Right ventricle myocardium inferior (tissue), 1 donor: ENCODE data around the gene SV2C. TPM values are rescaled to one million over a fixed set of nuclear protein-coding genes. Genes with fewer than 3 reads are reported as not detected.
"Not testable (repeated sequence)": the region's sequence is repeated elsewhere in the genome, so short reads cannot be mapped to it uniquely, and the experiment has no call there.

Source experiments
- ATAC-seq: fragments of 200-7000 bp; cut with Tn5 transposase; one replicate; pipeline ENCODE4 v1.9.1; 2020; ENCODE audit warnings: mild to moderate bottlenecking, moderate library complexity
- DNase-seq: peaks from one replicate; pipeline ENCODE4 v3.0.0; 2021; ENCODE audit errors: missing footprints
- intact Hi-C: fragments of 100-400 bp; cut with DNase I; formaldehyde crosslinking; loops from one replicate; pipeline ENCODE4 v1.11.0; 2022
- total RNA-seq: library from RNA; stranded (reverse); fragmentation: NEBNext Ultra II Directional; extraction: Animal tissue kit (Norgen Biotek cat#: 25700); gene quantifications from one replicate; pipeline ENCODE4 v1.2.1, GENCODE V29; 2021
- donor health status: DM: no; HTN: yes; CAD: no; lungs with severe emphysema.

SV2C gene
- total RNA-seq, 1 donor from 2014 or later = 0.22 TPM

DNA sequence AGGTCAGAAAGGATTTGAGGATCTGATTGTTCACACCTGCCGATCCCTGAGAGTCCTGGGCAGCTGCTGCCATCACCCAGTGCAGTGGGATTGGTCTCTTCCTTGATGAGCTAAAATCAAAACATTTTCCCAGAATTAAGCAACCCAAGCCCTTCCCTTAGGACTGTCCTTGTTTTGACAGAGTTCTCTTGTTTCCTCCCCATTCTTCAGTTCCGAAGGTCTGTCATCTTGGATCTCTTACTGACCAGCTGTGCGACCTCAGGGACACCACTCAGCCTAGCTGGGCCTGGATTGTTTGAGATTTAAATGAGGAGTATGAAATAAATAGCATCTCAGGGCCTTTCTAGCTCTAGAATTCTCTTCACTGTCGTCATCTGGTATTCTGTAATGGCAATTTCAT is 229.6 kb downstream of the SV2C start:
- intact Hi-C loops = no loop called here
- no peak for DNase-seq
- ATAC-seq = no peak

- intact Hi-C loops = no loop called here
- peak; percentile 50 for ATAC-seq
- no peak for DNase-seq
Measured at GRCh38 chr5:76314643-76315042, 231.5 kb downstream of the SV2C start.

GRCh38 chr5:76319673-76320072 is 236.5 kb downstream of the SV2C start:
- intact Hi-C loops = no loop called here
- DNase-seq (no peak), ATAC-seq (no peak)

DNA sequence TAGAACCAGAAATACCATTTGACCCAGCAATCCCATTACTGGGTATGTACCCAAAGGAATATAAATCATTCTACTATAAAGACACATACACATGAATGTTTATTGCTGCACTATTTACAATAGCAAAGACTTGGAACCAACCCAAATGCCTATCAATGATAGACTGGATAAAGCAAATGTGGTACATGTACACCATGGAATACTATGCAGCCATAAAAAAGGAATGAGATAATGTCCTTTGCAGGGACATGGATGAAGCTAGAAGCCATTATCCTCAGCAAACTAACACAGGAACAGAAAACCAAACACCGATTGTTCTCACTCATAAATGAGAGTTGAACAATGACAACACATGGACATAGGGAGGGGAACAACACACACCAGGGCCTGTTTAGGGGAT is 240.3 kb downstream of the SV2C start:
- DNase-seq, ATAC-seq, intact Hi-C loops: not testable (repeated sequence)

GRCh38 chr5:76325326-76325725 is 242.1 kb downstream of the SV2C start:
- DNase-seq (no peak), ATAC-seq (no peak)
- intact Hi-C loops = no loop called here

GRCh38 chr5:76325876-76326491 is 242.8 kb downstream of the SV2C start:
- intact Hi-C loops = no loop called here
- no peak for DNase-seq
- peak; percentile 60 for ATAC-seq

DNA sequence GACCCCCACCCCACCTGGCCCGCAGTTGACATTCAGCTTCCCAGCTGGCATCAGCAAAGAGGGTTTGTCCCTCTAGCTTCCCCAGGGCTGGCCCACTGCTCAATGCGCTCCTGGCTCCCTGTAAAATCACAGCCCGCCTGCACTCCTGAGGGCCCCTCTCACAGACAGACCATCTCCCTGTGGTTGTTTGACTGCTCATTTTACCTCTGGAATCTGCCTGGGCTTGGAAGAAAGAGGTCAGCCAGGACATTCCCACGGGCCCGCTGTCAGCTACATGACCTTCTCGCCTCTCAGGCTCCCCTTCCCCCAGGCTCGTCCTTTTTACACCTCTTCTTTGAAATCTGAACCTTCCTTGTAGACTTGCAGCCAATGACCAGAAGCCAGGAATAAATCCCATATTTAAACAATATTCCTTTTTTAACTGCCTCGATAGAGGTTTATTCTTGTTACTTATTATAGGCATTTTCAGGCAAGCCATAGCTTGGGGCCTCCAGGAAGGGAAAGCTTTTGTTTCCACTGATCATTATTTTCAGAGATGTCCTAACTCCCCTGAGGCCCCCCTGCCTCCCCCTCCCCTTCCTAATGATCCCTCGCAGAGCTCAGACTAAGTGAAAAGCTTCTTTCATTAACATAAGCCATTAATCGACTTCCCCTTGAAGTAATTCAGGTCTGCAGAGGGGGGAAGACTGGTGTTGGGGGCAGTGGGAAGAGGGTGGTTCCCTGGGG is 243.6 kb downstream of the SV2C start:
- ATAC-seq (peak; percentile 31), DNase-seq (no peak)

DNA sequence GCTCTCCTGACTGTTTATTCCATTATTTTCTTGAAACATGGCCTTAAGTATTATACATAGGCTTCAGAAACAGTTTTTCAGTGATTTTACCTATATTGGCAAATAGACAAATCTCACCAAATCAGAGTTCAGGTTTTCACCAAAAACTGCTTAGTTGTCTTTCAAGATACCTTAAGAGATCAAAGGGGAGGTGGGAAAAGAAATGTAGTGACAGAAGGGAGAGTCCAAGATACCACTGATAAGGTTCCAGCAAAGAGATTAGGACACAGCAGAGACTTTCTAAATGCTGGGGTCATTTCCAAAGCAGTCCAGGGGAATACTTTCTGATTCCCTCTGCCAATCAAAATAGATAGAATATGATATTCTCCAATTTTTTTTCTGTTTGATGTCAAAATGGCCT is 246.2 kb downstream of the SV2C start:
- intact Hi-C loops = no loop called here
- ATAC-seq (no peak), DNase-seq (no peak)

More for the DNA sequence above, 243.6 kb downstream of the SV2C start:
- intact Hi-C loops = no loop called here

GRCh38 chr5:76331126-76331525 is 247.9 kb downstream of the SV2C start:
- DNase-seq (no peak), ATAC-seq (no peak)
- intact Hi-C loops = no loop called here

GRCh38 chr5:76332102-76332501 is 248.9 kb downstream of the SV2C start:
- no peak for ATAC-seq
- intact Hi-C loops = no loop called here

DNA sequence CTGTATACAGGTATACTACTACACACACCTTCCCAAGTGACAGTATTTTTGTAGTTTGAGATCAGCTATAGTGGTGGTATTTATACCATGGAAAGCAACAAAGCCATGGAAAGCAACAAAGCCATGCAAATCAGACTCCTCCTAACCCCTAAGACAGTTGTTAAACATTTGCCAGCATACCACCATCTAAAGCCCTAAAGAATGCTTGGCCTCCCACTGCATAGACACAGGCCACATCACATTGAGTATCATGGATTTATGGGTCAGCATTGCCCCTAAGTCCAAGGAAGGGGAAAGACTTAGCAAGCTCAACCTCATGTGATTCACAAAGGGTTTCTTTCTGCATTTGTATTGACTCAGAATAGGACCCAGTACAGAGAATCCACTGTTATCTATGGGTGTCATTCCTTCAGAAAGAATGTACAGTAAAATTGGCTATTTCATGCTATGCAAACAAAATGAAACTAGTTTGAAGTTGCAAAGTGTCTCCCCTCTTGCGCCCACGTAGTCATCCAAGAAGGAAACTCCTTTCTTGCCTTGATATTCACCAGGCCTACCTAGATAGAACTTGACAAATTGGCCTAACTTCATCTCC is 249.5 kb downstream of the SV2C start:
- intact Hi-C loops = no loop called here
- ATAC-seq = no peak
- DNase-seq = no peak

More at GRCh38 chr5:76332102-76332501, 248.9 kb downstream of the SV2C start:
- DNase-seq = no peak

DNA sequence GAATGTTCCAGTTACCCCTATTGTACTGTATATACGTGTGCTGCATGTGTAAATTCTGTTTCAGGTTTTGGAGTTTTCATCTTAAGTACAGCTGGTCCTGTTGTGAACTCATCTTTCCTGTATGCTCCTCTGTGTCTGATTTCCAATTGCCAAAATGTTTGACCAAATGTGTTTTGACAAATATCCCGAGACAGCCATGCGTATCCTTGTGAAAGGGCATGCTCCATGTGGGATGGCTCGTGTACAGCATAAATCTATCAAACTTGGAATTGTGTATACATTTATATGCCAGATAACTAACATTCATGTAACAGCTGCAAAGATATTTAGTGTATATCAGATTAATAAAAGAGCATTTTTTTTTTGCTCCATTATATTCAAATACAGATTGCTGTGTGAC is 250.4 kb downstream of the SV2C start:
- DNase-seq = no peak
- no peak for ATAC-seq
- intact Hi-C loops = no loop called here

GRCh38 chr5:76334574-76334973 is 251.4 kb downstream of the SV2C start:
- intact Hi-C loops = no loop called here
- no peak for DNase-seq
- ATAC-seq = no peak

GRCh38 chr5:76335451-76335850 is 252.3 kb downstream of the SV2C start:
- intact Hi-C loops, ATAC-seq, DNase-seq: not testable (repeated sequence)

- ATAC-seq, DNase-seq, intact Hi-C loops: not testable (repeated sequence)
Measured at GRCh38 chr5:76336253-76336809, 253.1 kb downstream of the SV2C start.

DNA sequence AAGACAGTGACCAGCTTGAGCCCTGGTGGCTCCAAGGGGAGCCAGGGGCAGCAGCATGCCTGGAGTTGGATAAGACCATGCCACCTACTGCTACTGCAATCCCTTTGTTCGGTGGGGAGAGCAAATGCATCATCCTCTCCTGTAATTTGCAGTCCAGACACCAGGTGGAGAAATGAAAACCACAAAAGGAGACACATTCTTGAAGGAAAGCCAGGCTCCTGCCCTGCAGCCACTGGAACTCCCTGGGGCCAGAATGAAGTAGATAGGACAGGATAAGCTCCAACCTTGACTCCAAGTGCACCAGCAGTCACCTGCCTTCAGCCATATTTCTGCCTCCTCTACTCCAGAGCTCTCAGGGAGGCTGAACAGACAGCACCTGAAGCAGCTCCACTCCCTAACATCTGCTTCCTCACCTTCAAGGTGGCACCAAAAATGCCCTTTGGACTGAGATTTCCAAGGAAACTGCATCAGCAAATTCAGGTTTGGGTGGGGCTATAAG is 254.8 kb downstream of the SV2C start:
- no peak for DNase-seq
- peak; percentile 6 for ATAC-seq
- intact Hi-C loops = no loop called here

GRCh38 chr5:76339919-76340318 is 256.7 kb downstream of the SV2C start:
- DNase-seq (no peak), ATAC-seq (no peak)
- intact Hi-C loops = no loop called here

- DNase-seq = no peak
- ATAC-seq = peak; percentile 75
- intact Hi-C loops = no loop called here
Measured at GRCh38 chr5:76341651-76342334, 258.6 kb downstream of the SV2C start.

DNA sequence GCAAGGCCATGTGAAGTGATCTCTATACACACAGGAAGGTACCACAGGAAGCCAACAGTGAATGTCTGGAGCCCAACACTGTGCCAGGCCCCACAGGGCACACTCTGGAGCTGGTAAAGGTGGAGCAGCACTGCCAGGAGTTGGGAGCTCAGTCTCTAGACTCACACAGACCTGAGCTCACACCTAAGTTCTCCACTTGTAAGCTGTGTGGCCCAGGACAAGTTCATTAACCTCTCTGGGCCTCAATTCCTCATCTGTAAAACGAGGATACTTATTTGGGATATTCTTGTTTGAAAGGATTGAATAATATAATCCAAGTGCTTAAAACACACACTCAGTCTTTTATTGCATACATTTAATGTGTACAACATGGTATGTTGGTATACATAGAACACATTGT is 259.3 kb downstream of the SV2C start:
- DNase-seq (no peak), ATAC-seq (no peak)
- intact Hi-C loops = no loop called here
